Epithelial cell of proximal tubule (primary cell): Measurements from ENCODE around the gene DBN1. TPM values are rescaled to one million over a fixed set of nuclear protein-coding genes. Genes with fewer than 3 reads are reported as not detected.

ENCODE experiments used
- DNase-seq: peaks from one replicate; pipeline ENCODE4 v3.0.0-alpha.2; 2011; ENCODE audit warnings: low read depth
- H3K4me3 ChIP-seq: 2 replicates; pipeline ENCODE4 v1.5.1; 2011; ENCODE audit warnings: low read depth, mild to moderate bottlenecking, low read length
- total RNA-seq: library from RNA; depleted of rRNA; stranded (reverse); fragments of >200 nt; gene quantifications from 2 replicates; pipeline ENCODE4 v1.2.3, GENCODE V29; 2015
- TF ChIP-seq, protein P1 (sequence below): conservative IDR thresholded peaks from 2 replicates; pipeline ENCODE4 v1.5.1; 2012; ENCODE audit warnings: low read depth, mild to moderate bottlenecking, low read length

Gene DBN1
- total RNA-seq, 1 donor from 2014 or later = 471 TPM

GRCh38 chr5:177476531-177477233 is 3.2 kb upstream of the DBN1 start:
- no peak for DNase-seq
- TF ChIP-seq, protein P1, sequence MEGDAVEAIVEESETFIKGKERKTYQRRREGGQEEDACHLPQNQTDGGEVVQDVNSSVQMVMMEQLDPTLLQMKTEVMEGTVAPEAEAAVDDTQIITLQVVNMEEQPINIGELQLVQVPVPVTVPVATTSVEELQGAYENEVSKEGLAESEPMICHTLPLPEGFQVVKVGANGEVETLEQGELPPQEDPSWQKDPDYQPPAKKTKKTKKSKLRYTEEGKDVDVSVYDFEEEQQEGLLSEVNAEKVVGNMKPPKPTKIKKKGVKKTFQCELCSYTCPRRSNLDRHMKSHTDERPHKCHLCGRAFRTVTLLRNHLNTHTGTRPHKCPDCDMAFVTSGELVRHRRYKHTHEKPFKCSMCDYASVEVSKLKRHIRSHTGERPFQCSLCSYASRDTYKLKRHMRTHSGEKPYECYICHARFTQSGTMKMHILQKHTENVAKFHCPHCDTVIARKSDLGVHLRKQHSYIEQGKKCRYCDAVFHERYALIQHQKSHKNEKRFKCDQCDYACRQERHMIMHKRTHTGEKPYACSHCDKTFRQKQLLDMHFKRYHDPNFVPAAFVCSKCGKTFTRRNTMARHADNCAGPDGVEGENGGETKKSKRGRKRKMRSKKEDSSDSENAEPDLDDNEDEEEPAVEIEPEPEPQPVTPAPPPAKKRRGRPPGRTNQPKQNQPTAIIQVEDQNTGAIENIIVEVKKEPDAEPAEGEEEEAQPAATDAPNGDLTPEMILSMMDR = no peak
- no peak overlapping the region for H3K4me3 ChIP-seq

- TF ChIP-seq, protein P1 = no peak
- H3K4me3 ChIP-seq = no peak overlapping the region
- no peak for DNase-seq
These were observed 2.4 kb upstream of the DBN1 start for GRCh38 chr5:177475563-177476427.

- TF ChIP-seq, protein P1 = no peak
- DNase-seq = no peak
These were observed 1.6 kb upstream of the DBN1 start for GRCh38 chr5:177474846-177475562.

GRCh38 chr5:177474002-177474476 is 605 bp upstream of the DBN1 start:
- TF ChIP-seq, protein P1 = no peak
- H3K4me3 ChIP-seq = no peak overlapping the region
- no peak for DNase-seq

More at GRCh38 chr5:177474846-177475562, 1.6 kb upstream of the DBN1 start:
- H3K4me3 ChIP-seq = no peak overlapping the region

DNA sequence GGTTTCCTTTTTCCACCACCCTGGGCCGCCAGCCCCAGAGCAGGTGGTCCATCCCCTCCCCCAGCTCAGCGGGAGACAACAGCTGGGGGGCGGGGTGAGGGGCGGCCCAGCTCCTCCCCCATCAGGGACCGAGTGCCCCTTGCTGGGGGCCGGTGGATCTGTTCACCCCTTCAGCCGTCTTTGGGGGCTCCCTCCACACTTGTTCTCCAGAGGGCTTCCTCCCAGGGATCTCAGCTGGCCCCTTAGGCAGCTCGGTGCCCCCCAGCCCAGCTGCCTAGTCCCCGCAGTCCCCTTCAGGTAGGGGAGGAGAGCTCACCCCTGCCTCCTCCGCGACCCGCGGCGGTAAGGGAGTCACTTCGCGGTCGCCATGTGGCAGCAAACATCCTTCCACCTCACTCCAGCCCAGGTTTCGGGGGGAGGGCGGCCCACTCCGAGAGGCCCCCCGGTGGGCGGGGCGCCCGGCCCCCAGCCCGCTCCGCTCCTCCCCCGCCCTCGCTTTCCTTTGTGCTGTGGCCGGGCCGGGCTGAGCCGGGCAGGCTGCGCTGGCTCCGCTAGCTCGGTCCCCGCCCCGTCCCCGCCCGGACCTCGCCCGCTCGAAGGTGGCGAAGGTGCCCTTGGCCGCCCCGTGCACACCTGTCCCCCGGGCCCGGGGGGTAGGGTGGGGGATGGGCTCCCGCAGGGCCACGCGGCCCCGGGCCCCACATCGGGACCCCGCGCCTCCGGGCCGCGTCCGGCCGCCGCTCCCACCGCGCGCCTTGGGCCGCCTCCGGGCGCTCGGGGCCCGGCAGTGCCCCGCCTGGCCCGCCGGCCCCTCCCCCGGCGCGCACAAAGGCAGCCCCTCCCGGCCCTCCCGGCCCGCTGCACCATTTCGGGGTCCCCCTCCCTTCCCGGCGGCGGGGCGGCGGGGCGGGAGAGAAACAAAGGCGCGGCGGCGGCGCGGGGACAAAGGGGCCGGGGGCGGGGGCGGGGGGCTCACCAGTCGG is 683 bp downstream of the DBN1 start:
- TF ChIP-seq, protein P1 = no peak
- no peak for DNase-seq

More for the DNA sequence above, 683 bp downstream of the DBN1 start:
- H3K4me3 ChIP-seq = peak overlapping the region; percentile 78
